Measurements from ENCODE around the gene ZNF879.

Gene ZNF879

GRCh38 chr5:178997191-178997590 is 26.4 kb upstream of the ZNF879 start (continued):
- no peak for TF ChIP-seq TSHZ2 (CRISPR knock-in tag; IDR thresholded peaks at IDR 0.05)
- TF ChIP-seq ZFP30 (CRISPR knock-in tag; IDR thresholded peaks at IDR 0.05) = no peak

- ATAC-seq = no peak
- no peak for TF ChIP-seq ARNTL (CRISPR knock-in tag; IDR thresholded peaks at IDR 0.05; ENCODE audit: borderline replicate concordance, low read depth)
- no peak for TF ChIP-seq GLIS3 (CRISPR knock-in tag; IDR thresholded peaks at IDR 0.05)
- TF ChIP-seq OSR1 (CRISPR knock-in tag; IDR thresholded peaks at IDR 0.05) = no peak
- TF ChIP-seq SNAI2 (CRISPR knock-in tag; IDR thresholded peaks at IDR 0.05) = no peak
- no peak for TF ChIP-seq PATZ1 (CRISPR knock-in tag; IDR thresholded peaks at IDR 0.05; ENCODE audit: borderline replicate concordance)
- TF ChIP-seq CSDC2 (CRISPR knock-in tag; IDR thresholded peaks at IDR 0.05) = no peak
- TF ChIP-seq ESRRG (CRISPR knock-in tag; IDR thresholded peaks at IDR 0.05) = no peak
- no peak for TF ChIP-seq ZFP30 (CRISPR knock-in tag; IDR thresholded peaks at IDR 0.05)
Observed at GRCh38 chr5:178998441-178998840, 25.2 kb upstream of the ZNF879 start.

- TF ChIP-seq TCF4 (CRISPR knock-in tag; IDR thresholded peaks at IDR 0.05; ENCODE audit: borderline replicate concordance) (no peak), ZC3H10 (CRISPR knock-in tag; IDR thresholded peaks at IDR 0.05) (no peak), GLIS3 (CRISPR knock-in tag; IDR thresholded peaks at IDR 0.05) (no peak), PPARA (CRISPR knock-in tag; IDR thresholded peaks at IDR 0.05; ENCODE audit: borderline replicate concordance) (no peak), TOX (CRISPR knock-in tag; IDR thresholded peaks at IDR 0.05; ENCODE audit: borderline replicate concordance) (no peak), ZFP30 (CRISPR knock-in tag; IDR thresholded peaks at IDR 0.05) (no peak)
Observed at GRCh38 chr5:179006564-179006963, 17.0 kb upstream of the ZNF879 start.

GRCh38 chr5:179008667-179009066 is 14.9 kb upstream of the ZNF879 start:
- no peak for ATAC-seq

More at GRCh38 chr5:179006564-179006963, 17.0 kb upstream of the ZNF879 start:
- ATAC-seq = no peak

GRCh38 chr5:179033004-179033580 is 9.5 kb downstream of the ZNF879 start:
- no peak for ATAC-seq
- no peak for TF ChIP-seq TSHZ2 (CRISPR knock-in tag; IDR thresholded peaks at IDR 0.05)
- no peak for TF ChIP-seq ZNF8 (CRISPR knock-in tag; IDR thresholded peaks at IDR 0.05)
- no peak for TF ChIP-seq ZNF565 (CRISPR knock-in tag; conservative IDR thresholded peaks at IDR 0.05; ENCODE audit: low read depth)

More at GRCh38 chr5:179008667-179009066, 14.9 kb upstream of the ZNF879 start:
- TF ChIP-seq PATZ1 (CRISPR knock-in tag; IDR thresholded peaks at IDR 0.05; ENCODE audit: borderline replicate concordance) (no peak), ZFP3 (CRISPR knock-in tag; IDR thresholded peaks at IDR 0.05) (no peak), TCF4 (CRISPR knock-in tag; IDR thresholded peaks at IDR 0.05; ENCODE audit: borderline replicate concordance) (no peak), RARB (CRISPR knock-in tag; IDR thresholded peaks at IDR 0.05) (no peak)
